Left ventricle myocardium inferior (tissue), 1 donor: ENCODE results near the gene ATP1A4. TPM values are rescaled to one million over a fixed set of nuclear protein-coding genes. Genes with fewer than 3 reads are reported as not detected.
A peak's percentile ranks its signal among the peaks of the same experiment; 100 is the strongest.

Source experiments
- DNase-seq: peaks from one replicate; pipeline ENCODE4 v3.0.0-alpha.2; 2020
- H3K27ac ChIP-seq: fragments of 200-600 bp; replicated peaks from 2 replicates; pipeline ENCODE4 v1.8.0; 2021
- H3K27me3 ChIP-seq: fragments of 200-600 bp; 2 replicates; pipeline ENCODE4 v1.8.0; 2021; ENCODE audit warnings: low read depth
- H3K36me3 ChIP-seq: fragments of 200-600 bp; 2 replicates; pipeline ENCODE4 v1.8.0; 2021
- H3K4me1 ChIP-seq: fragments of 200-600 bp; 2 replicates; pipeline ENCODE4 v1.8.0; 2021
- H3K4me3 ChIP-seq: fragments of 200-600 bp; 2 replicates; pipeline ENCODE4 v1.8.0; 2021; ENCODE audit warnings: mild to moderate bottlenecking, moderate library complexity
- H3K9me3 ChIP-seq: fragments of 200-600 bp; replicated peaks from 2 replicates; pipeline ENCODE4 v1.8.0; 2021
- intact Hi-C: fragments of 100-400 bp; cut with micrococcal nuclease; formaldehyde crosslinking; loops from one replicate; pipeline ENCODE4 v1.11.0; 2022
- total RNA-seq: library from RNA; stranded (reverse); fragmentation: NEBNext Ultra II Directional; extraction: Animal tissue kit (Norgen Biotek cat#: 25700); gene quantifications from one replicate; pipeline ENCODE4 v1.2.1, GENCODE V29; 2021
- TF ChIP-seq, protein P1 (sequence below): fragments of 200-600 bp; IDR thresholded peaks from 2 replicates; pipeline ENCODE4 v1.8.0; 2021; ENCODE audit warnings: antibody characterized with exemption, mild to moderate bottlenecking, borderline replicate concordance
- donor health status: DM: no; HTN: yes; CAD: no; lungs with severe emphysema.

Gene ATP1A4
- total RNA-seq, 1 donor from 2014 or later = 0.11 TPM

DNA sequence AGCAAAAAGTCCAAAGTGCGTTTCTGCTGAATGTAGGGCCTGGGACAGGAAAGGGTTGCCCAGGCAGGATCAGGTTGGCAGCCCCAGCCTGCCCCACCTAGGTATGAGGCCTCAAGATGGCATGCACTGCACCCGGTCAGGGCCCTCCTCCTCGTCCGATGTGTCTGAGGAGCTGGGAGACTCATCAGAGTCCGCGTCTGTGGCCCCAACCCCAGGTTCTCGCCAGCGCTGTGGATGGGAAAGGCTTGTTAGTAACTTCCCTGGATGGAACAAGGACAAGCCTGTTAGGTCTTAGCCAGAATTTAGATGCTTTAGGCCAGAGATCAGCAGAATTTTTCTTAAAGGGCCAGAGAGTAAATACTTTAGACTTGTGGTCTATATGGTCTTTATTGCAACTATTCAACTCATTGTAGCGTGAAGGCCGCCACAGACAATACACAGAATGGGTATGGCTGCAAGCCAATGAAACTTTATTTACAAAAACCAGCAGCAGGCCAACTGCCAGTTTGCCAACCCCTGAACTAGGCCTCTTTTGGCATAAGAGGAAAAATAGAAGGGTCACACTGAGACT, 66.2 kb downstream of the ATP1A4 start:
- Histone ChIP-seq H3K9me3 (no peaks in the 10 kb centered on the region), H3K36me3 (peaks cover 90% of the 10 kb centered on the region), H3K27me3 (no peaks in the 10 kb centered on the region), H3K27ac (peak overlapping the region; percentile 66), H3K4me3 (no peak overlapping the region), H3K4me1 (peaks cover 60% of the 10 kb centered on the region)
- DNase-seq = no peak
- TF ChIP-seq, protein P1, sequence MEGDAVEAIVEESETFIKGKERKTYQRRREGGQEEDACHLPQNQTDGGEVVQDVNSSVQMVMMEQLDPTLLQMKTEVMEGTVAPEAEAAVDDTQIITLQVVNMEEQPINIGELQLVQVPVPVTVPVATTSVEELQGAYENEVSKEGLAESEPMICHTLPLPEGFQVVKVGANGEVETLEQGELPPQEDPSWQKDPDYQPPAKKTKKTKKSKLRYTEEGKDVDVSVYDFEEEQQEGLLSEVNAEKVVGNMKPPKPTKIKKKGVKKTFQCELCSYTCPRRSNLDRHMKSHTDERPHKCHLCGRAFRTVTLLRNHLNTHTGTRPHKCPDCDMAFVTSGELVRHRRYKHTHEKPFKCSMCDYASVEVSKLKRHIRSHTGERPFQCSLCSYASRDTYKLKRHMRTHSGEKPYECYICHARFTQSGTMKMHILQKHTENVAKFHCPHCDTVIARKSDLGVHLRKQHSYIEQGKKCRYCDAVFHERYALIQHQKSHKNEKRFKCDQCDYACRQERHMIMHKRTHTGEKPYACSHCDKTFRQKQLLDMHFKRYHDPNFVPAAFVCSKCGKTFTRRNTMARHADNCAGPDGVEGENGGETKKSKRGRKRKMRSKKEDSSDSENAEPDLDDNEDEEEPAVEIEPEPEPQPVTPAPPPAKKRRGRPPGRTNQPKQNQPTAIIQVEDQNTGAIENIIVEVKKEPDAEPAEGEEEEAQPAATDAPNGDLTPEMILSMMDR = no peak
- intact Hi-C loops = no loop called here

DNA sequence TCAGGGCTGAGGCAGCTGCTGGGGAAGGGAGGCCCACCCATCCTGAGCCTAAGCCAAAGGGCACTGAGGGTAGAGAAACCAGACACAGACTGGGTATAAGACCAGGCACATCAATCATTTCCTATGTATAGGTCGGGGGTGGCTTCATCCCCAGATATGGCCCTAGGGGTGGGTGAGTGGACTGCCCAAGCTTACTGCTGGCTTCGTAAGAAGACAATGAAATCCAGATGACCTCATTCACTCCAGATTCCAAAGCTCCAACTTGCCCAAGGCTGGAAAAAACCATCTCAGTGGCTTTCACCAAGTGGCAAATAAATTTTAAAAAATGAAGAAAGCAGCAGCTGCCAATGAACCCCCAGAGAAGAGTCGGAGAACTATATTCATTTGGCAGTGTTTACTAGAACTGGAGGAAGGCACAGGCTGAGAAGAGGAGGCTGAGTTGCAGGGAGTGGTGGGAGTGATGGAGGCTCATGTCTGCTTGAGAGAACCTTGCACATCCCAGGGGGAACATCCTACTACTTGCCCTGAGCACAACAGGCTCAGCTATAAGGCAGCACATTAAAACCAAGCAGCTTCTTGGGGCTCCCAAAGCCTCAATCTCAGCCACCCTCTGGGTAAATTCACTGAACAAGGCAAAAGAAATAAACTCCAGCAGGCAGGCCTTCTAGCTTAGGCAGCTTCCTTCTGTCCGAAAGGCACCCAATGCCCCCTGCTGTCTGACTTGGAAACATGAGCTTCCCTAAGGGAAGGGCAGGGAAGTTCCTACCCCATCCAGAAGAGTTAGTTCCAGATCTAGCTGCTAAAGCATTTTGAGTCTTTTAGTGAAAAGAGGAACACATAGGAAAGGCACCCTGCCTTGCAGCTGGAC, 67.9 kb downstream of the ATP1A4 start:
- H3K27me3 ChIP-seq = no peaks in the 10 kb centered on the region
- no peaks in the 10 kb centered on the region for H3K9me3 ChIP-seq
- H3K36me3 ChIP-seq = peaks cover 90% of the 10 kb centered on the region
- no peak overlapping the region for H3K4me3 ChIP-seq
- TF ChIP-seq, protein P1 = peak; percentile 78
- H3K27ac ChIP-seq = peak overlapping the region; percentile 66
- DNase-seq = peak; percentile 38
- intact Hi-C loops = no loop called here
- H3K4me1 ChIP-seq = peaks cover 60% of the 10 kb centered on the region

DNA sequence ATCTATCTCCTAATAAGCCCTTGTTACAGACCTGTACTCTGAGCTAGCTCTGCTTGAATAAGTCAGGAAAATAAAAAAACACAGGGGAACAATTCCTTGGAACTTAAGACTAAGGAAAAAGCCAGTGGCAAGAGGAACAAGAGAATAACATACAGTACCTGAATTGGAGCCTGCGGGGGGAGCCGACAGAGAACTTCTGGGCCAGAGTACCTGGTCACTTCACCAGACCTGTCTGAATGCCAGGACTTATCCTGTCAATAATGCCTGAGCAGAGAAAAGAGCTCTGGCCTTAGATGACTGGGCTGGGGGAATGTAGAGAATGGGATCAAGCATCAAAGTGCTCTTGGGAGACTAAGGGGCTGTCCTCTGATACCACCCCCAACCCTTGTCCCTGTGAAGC, 68.9 kb downstream of the ATP1A4 start:
- Histone ChIP-seq H3K4me1 (peaks cover 58% of the 10 kb centered on the region), H3K9me3 (no peaks in the 10 kb centered on the region), H3K27ac (peak overlapping the region; percentile 66), H3K27me3 (no peaks in the 10 kb centered on the region), H3K4me3 (no peak overlapping the region), H3K36me3 (peaks cover 90% of the 10 kb centered on the region)
- intact Hi-C loops = no loop called here
- TF ChIP-seq, protein P1 = no peak
- DNase-seq = no peak

GRCh38 chr1:160221089-160221488, 69.7 kb downstream of the ATP1A4 start:
- intact Hi-C loops = no loop called here
- TF ChIP-seq, protein P1 = no peak

GRCh38 chr1:160222546-160222945, 71.1 kb downstream of the ATP1A4 start:
- Histone ChIP-seq H3K36me3 (peaks cover 90% of the 10 kb centered on the region), H3K27ac (no peak overlapping the region), H3K4me1 (peaks cover 53% of the 10 kb centered on the region), H3K9me3 (no peaks in the 10 kb centered on the region), H3K4me3 (no peak overlapping the region), H3K27me3 (no peaks in the 10 kb centered on the region)
- DNase-seq = no peak
- intact Hi-C loops = no loop called here
- TF ChIP-seq, protein P1 = no peak

More at GRCh38 chr1:160221089-160221488, 69.7 kb downstream of the ATP1A4 start:
- Histone ChIP-seq H3K36me3 (peaks cover 90% of the 10 kb centered on the region), H3K4me3 (no peak overlapping the region), H3K4me1 (peaks cover 54% of the 10 kb centered on the region), H3K27me3 (no peaks in the 10 kb centered on the region), H3K9me3 (no peaks in the 10 kb centered on the region), H3K27ac (peak overlapping the region; percentile 66)
- DNase-seq = no peak
